ENCODE measurements around the gene TMEM120B. TPM values are rescaled to one million over a fixed set of nuclear protein-coding genes. Genes with fewer than 3 reads are reported as not detected.

The TMEM120B gene
- total RNA-seq, 1 donor from 2014 or later = 3.9 TPM

GRCh38 chr12:121766290-121767039 lies 53.9 kb downstream of the TMEM120B start:
- H3K4me1 ChIP-seq = peaks cover 54% of the 10 kb centered on the region
- DNase-seq (ENCODE audit: extremely low spot score in 2 of 2) = no peak
- H3K27ac ChIP-seq = peak overlapping the region; percentile 84
- intact Hi-C loops (cut with DNase I) = no loop called here
- no peaks in the 10 kb centered on the region for H3K27me3 ChIP-seq
- TF ChIP-seq POLR2AphosphoS5 (IDR thresholded peaks at IDR 0.05; ENCODE audit: insufficient read depth in 1 of 2, low read depth in 1 of 2) = no peak
- no peak for TF ChIP-seq CTCF (IDR thresholded peaks at IDR 0.05)
- no peak for TF ChIP-seq POLR2A (IDR thresholded peaks at IDR 0.05)
- no peak overlapping the region for H3K4me3 ChIP-seq
- H3K36me3 ChIP-seq = no peaks in the 10 kb centered on the region
- no peaks in the 10 kb centered on the region for H3K9me3 ChIP-seq

- Histone ChIP-seq H3K36me3 (no peaks in the 10 kb centered on the region), H3K27me3 (no peaks in the 10 kb centered on the region), H3K4me1 (peaks cover 43% of the 10 kb centered on the region), H3K9me3 (no peaks in the 10 kb centered on the region), H3K4me3 (peak overlapping the region in 1 of 2 donors; percentile 19), H3K27ac (peak overlapping the region; percentile 84)
- no peak for DNase-seq (ENCODE audit: extremely low spot score in 2 of 2)
- no peak for TF ChIP-seq CTCF (IDR thresholded peaks at IDR 0.05)
- TF ChIP-seq POLR2AphosphoS5 (IDR thresholded peaks at IDR 0.05; ENCODE audit: insufficient read depth in 1 of 2, low read depth in 1 of 2) = peak in 1 of 2 donors; percentile 63
- intact Hi-C loops (cut with DNase I) = no loop called here
These were observed 55.0 kb downstream of the TMEM120B start for GRCh38 chr12:121767525-121768016.

- TF ChIP-seq CTCF (IDR thresholded peaks at IDR 0.05) (no peak), POLR2A (IDR thresholded peaks at IDR 0.05) (no peak), POLR2AphosphoS5 (IDR thresholded peaks at IDR 0.05; ENCODE audit: insufficient read depth in 1 of 2, low read depth in 1 of 2) (no peak)
- no peak overlapping the region for H3K4me3 ChIP-seq
- peak overlapping the region; percentile 84 for H3K27ac ChIP-seq
- intact Hi-C loops (cut with DNase I) = no loop called here
- peaks cover 41% of the 10 kb centered on the region for H3K4me1 ChIP-seq
- H3K36me3 ChIP-seq = no peaks in the 10 kb centered on the region
- DNase-seq (ENCODE audit: extremely low spot score in 2 of 2) = no peak
- H3K9me3 ChIP-seq = no peaks in the 10 kb centered on the region
- H3K27me3 ChIP-seq = no peaks in the 10 kb centered on the region
These were observed 56.8 kb downstream of the TMEM120B start for GRCh38 chr12:121769297-121769830.

- Histone ChIP-seq H3K36me3 (no peaks in the 10 kb centered on the region), H3K27ac (peak overlapping the region; percentile 84), H3K9me3 (no peaks in the 10 kb centered on the region), H3K27me3 (no peaks in the 10 kb centered on the region), H3K4me1 (peaks cover 40% of the 10 kb centered on the region), H3K4me3 (no peak overlapping the region)
- no peak for DNase-seq (ENCODE audit: extremely low spot score in 2 of 2)
- intact Hi-C loops (cut with DNase I) = no loop called here
- TF ChIP-seq POLR2AphosphoS5 (IDR thresholded peaks at IDR 0.05; ENCODE audit: insufficient read depth in 1 of 2, low read depth in 1 of 2) = no peak
- no peak for TF ChIP-seq POLR2A (IDR thresholded peaks at IDR 0.05)
- no peak for TF ChIP-seq CTCF (IDR thresholded peaks at IDR 0.05)
These were observed 57.3 kb downstream of the TMEM120B start for GRCh38 chr12:121769831-121770301.

GRCh38 chr12:121770388-121770787 lies 57.8 kb downstream of the TMEM120B start:
- Histone ChIP-seq H3K9me3 (no peaks in the 10 kb centered on the region), H3K27ac (peak overlapping the region; percentile 84), H3K4me3 (no peak overlapping the region), H3K36me3 (no peaks in the 10 kb centered on the region), H3K4me1 (peaks cover 35% of the 10 kb centered on the region), H3K27me3 (no peaks in the 10 kb centered on the region)
- TF ChIP-seq CTCF (IDR thresholded peaks at IDR 0.05) = no peak
- TF ChIP-seq POLR2A (IDR thresholded peaks at IDR 0.05) = no peak
- TF ChIP-seq POLR2AphosphoS5 (IDR thresholded peaks at IDR 0.05; ENCODE audit: insufficient read depth in 1 of 2, low read depth in 1 of 2) = no peak
- intact Hi-C loops (cut with DNase I) = no loop called here
- DNase-seq (ENCODE audit: extremely low spot score in 2 of 2) = no peak
